Smooth muscle cell (in vitro differentiated cells): ENCODE data around the gene USP15. TPM values are rescaled to one million over a fixed set of nuclear protein-coding genes. Genes with fewer than 3 reads are reported as not detected.

ENCODE experiments used
- DNase-seq: peaks from one replicate; lab custom pipeline; 2025; ENCODE audit not compliant: unreplicated experiment; lab: John Stamatoyannopoulos, UW
- H2AFZ ChIP-seq: fragments of 200-600 bp; sonication (generic); 2 replicates; pipeline ENCODE4 v1.6.0; 2016; ENCODE audit warnings: antibody characterized with exemption, low read depth, mild to moderate bottlenecking
- H3F3A ChIP-seq: fragments of 200-600 bp; sonication (generic); 2 replicates; pipeline ENCODE4 v1.6.0; 2017; ENCODE audit warnings: antibody characterized with exemption, low read depth
- H3K27ac ChIP-seq: fragments of 200-600 bp; sonication (generic); 2 replicates; pipeline ENCODE4 v1.5.1; 2016; ENCODE audit warnings: low read depth, mild to moderate bottlenecking
- H3K27me3 ChIP-seq: fragments of 200-600 bp; sonication (generic); 2 replicates; pipeline ENCODE4 v1.6.1; 2016; ENCODE audit warnings: low read depth, mild to moderate bottlenecking
- H3K36me3 ChIP-seq: fragments of 200-600 bp; sonication (generic); 2 replicates; pipeline ENCODE4 v1.5.1; 2016; ENCODE audit warnings: low read depth
- H3K4me1 ChIP-seq: fragments of 200-600 bp; sonication (generic); 2 replicates; pipeline ENCODE4 v1.5.1; 2016; ENCODE audit warnings: low read depth
- H3K4me2 ChIP-seq: fragments of 200-600 bp; sonication (generic); 2 replicates; pipeline ENCODE4 v1.6.0; 2016; ENCODE audit warnings: mild to moderate bottlenecking
- H3K4me3 ChIP-seq: fragments of 200-600 bp; sonication (generic); 2 replicates; pipeline ENCODE4 v1.5.1; 2016; ENCODE audit warnings: mild to moderate bottlenecking
- H3K79me2 ChIP-seq: fragments of 200-600 bp; sonication (generic); 2 replicates; pipeline ENCODE4 v1.6.0; 2016; ENCODE audit warnings: low read depth, mild to moderate bottlenecking
- H3K9ac ChIP-seq: fragments of 200-600 bp; sonication (generic); 2 replicates; pipeline ENCODE4 v1.6.0; 2016; ENCODE audit warnings: low read depth
- H3K9me3 ChIP-seq: fragments of 200-600 bp; sonication (generic); replicated peaks from 2 replicates; pipeline ENCODE4 v1.5.1; 2016; ENCODE audit warnings: low read depth
- H4K20me1 ChIP-seq: fragments of 200-600 bp; sonication (generic); 2 replicates; pipeline ENCODE4 v1.6.0; 2016; ENCODE audit warnings: low read depth
- CTCF ChIP-seq: fragments of 200-600 bp; sonication (generic); IDR thresholded peaks from 2 replicates; pipeline ENCODE4 v1.5.1; 2017; ENCODE audit warnings: borderline replicate concordance, mild to moderate bottlenecking, antibody characterized with exemption; ENCODE audit not compliant: insufficient read depth, poor library complexity, severe bottlenecking
- WGBS: methylation state at CpG from one replicate; pipeline ENCODE4 v1.1.7; 2016; ENCODE audit warnings: low lambda C conversion rate; 5-methylcytosine and 5-hydroxymethylcytosine counted together
- polyA plus RNA-seq: library from polyadenylated mRNA; unstranded; fragments of >200 nt; fragmentation: Nextera tagmentation; extraction: Ambion mirVana; gene quantifications from 2 replicates; pipeline ENCODE4 v1.2.1, GENCODE V29; 2016
- total RNA-seq: library from RNA; depleted of rRNA; stranded (reverse); fragments of >200 nt; gene quantifications from 2 replicates; pipeline ENCODE4 v1.2.3, GENCODE V29; 2014

Gene USP15
- total and polyA plus RNA-seq, 2 experiments from 2014 or later = 28.7 to 53.5 TPM

- Histone ChIP-seq H2AFZ (no peak overlapping the region), H3K9ac (no peak overlapping the region), H3K79me2 (peaks cover 98% of the 10 kb centered on the region), H3K4me3 (no peak overlapping the region), H3F3A (no peaks in the 10 kb centered on the region), H3K9me3 (no peaks in the 10 kb centered on the region), H4K20me1 (peaks cover 97% of the 10 kb centered on the region), H3K27me3 (no peaks in the 10 kb centered on the region), H3K36me3 (no peaks in the 10 kb centered on the region), H3K4me1 (peaks cover 20% of the 10 kb centered on the region), H3K4me2 (no peak overlapping the region), H3K27ac (no peak overlapping the region)
- TF ChIP-seq CTCF = no peak
- WGBS = 92% methylated on average over 4 of the region's 4 CpGs
- DNase-seq = no peak
Observed at GRCh38 chr12:62265511-62265910, 5.3 kb downstream of the USP15 start.

GRCh38 chr12:62267026-62267425 is 6.8 kb downstream of the USP15 start:
- H3K4me1 ChIP-seq = peaks cover 12% of the 10 kb centered on the region
- peaks cover 98% of the 10 kb centered on the region for H3K79me2 ChIP-seq
- peak overlapping the region; percentile 65 for H3K27ac ChIP-seq
- no peak overlapping the region for H2AFZ ChIP-seq
- H3K4me2 ChIP-seq = peak overlapping the region; percentile 49
- no peaks in the 10 kb centered on the region for H3K27me3 ChIP-seq
- no peak overlapping the region for H3K4me3 ChIP-seq
- H3F3A ChIP-seq = no peaks in the 10 kb centered on the region
- H3K9ac ChIP-seq = no peak overlapping the region
- H3K36me3 ChIP-seq = no peaks in the 10 kb centered on the region
- 27% methylated on average over 2 of the region's 2 CpGs for WGBS
- H4K20me1 ChIP-seq = peaks cover 99% of the 10 kb centered on the region
- DNase-seq = no peak
- H3K9me3 ChIP-seq = no peaks in the 10 kb centered on the region
- TF ChIP-seq CTCF = no peak

GRCh38 chr12:62267480-62267879 is 7.3 kb downstream of the USP15 start:
- H3K9me3 ChIP-seq = no peaks in the 10 kb centered on the region
- H4K20me1 ChIP-seq = peaks cover 99% of the 10 kb centered on the region

More at GRCh38 chr12:62267480-62267879, 7.3 kb downstream of the USP15 start:
- Histone ChIP-seq H3K4me3 (no peak overlapping the region), H3K27ac (peak overlapping the region; percentile 65), H3F3A (no peaks in the 10 kb centered on the region), H3K36me3 (no peaks in the 10 kb centered on the region), H3K27me3 (no peaks in the 10 kb centered on the region), H2AFZ (no peak overlapping the region), H3K4me2 (peak overlapping the region; percentile 49), H3K79me2 (peaks cover 98% of the 10 kb centered on the region), H3K4me1 (peaks cover 12% of the 10 kb centered on the region), H3K9ac (peak overlapping the region; percentile 9)
- no peak for DNase-seq
- WGBS = 94% methylated on average over 1 of the region's 1 CpG
- TF ChIP-seq CTCF = no peak
